Measurements from ENCODE around the gene LUZP1. TPM values are rescaled to one million over a fixed set of nuclear protein-coding genes. Genes with fewer than 3 reads are reported as not detected.

LUZP1 gene
- total and polyA plus RNA-seq, 8 donors: 22.9 to 32.5 (median 29.8) TPM

- Histone ChIP-seq H3K27ac (no peak overlapping the region), H3K27me3 (no peaks in the 10 kb centered on the region), H3K4me3 (no peak overlapping the region), H3K4me1 (no peaks in the 10 kb centered on the region), H3K36me3 (peaks cover 0 to 74% of the 10 kb centered on the region in 2 donors), H3K9me3 (no peaks in the 10 kb centered on the region)
- ATAC-seq (no peak), DNase-seq (no peak)
- intact Hi-C loops (cut with DNase I): no loop called here
- no peak for TF ChIP-seq CTCF (IDR thresholded peaks at IDR 0.05)
Measured at GRCh38 chr1:23062271-23062670, 106.4 kb downstream of the LUZP1 start.

DNA sequence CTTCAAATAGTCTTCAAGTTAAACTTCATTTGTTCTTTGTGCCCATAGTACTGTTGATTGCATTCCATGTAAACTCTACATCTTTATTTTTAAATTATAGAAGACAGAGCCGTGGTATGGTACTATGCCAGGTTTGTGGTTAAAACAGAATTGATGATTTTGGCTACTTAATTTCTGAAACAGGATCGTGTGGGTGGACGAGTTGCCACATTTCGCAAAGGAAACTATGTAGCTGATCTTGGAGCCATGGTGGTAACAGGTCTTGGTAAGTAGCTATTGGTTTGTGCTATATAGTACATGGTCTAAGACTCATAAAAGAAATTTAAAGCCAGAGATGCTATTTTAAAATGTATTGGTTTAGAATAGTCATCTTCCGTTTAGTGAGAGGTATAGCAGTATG, 111.4 kb downstream of the LUZP1 start:
- no peak overlapping the region for H3K27ac ChIP-seq
- TF ChIP-seq CTCF (IDR thresholded peaks at IDR 0.05): no peak
- H3K4me3 ChIP-seq: no peak overlapping the region
- H3K27me3 ChIP-seq: no peaks in the 10 kb centered on the region
- no peak for ATAC-seq
- DNase-seq: no peak
- H3K9me3 ChIP-seq: no peaks in the 10 kb centered on the region
- H3K36me3 ChIP-seq: peaks cover 0 to 78% of the 10 kb centered on the region in 2 donors
- intact Hi-C loops (cut with DNase I): no loop called here
- H3K4me1 ChIP-seq: no peaks in the 10 kb centered on the region

DNA sequence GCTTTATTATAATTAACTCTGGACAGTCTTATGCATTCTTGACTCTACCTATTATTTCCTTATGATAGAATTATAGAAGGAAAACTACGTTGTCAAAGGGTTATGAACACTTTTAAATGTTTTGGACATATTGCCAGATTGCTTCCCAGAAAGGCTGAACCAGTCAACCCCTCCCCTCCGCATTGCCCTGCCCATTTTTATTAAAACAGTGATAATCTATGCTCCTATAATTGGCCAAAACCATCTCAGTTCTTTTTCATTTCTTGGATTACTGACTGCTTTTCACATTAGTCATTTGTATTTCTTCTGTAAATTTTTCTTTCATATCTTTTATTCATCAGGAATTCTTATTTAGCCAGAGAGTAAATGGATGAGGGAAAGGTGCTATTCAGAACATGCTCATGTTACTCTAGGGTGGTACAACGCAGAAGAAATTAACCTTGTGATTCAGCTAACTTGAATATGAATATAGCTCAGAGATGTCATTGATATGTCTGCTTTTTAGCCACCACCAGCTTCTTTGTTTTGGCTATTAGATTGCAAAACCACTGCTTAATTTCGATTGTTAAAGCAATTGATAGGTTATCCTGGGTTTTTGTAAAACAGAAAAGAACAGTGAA, 117.3 kb downstream of the LUZP1 start:
- ATAC-seq (no peak), DNase-seq (no peak)
- Histone ChIP-seq H3K9me3 (no peaks in the 10 kb centered on the region), H3K4me1 (no peaks in the 10 kb centered on the region), H3K4me3 (no peak overlapping the region), H3K36me3 (peaks cover 0 to 37% of the 10 kb centered on the region in 2 donors), H3K27me3 (no peaks in the 10 kb centered on the region), H3K27ac (no peak overlapping the region)
- intact Hi-C loops (cut with DNase I): no loop called here
- TF ChIP-seq CTCF (IDR thresholded peaks at IDR 0.05): no peak

DNA sequence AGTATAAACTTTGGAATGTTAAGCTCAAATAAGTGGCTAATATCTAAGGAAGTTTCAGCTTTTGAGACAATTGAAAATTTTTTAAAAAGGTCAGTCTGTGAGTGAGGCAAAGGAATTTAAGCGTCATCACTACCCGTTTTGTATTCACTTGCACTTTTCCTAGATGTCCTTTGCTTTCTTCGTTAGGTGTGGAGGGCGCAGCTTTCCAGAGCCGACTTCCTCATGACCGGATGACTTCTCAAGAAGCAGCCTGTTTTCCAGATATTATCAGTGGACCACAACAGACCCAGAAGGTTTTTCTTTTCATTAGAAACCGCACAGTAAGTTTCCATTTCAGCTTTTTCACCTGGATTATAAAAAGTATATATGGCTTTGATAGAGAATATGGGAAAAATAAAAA, 118.5 kb downstream of the LUZP1 start:
- Histone ChIP-seq H3K4me1 (no peaks in the 10 kb centered on the region), H3K36me3 (peaks cover 0 to 30% of the 10 kb centered on the region in 2 donors), H3K9me3 (no peaks in the 10 kb centered on the region), H3K27me3 (no peaks in the 10 kb centered on the region), H3K4me3 (no peak overlapping the region), H3K27ac (no peak overlapping the region)
- no peak for TF ChIP-seq CTCF (IDR thresholded peaks at IDR 0.05)
- ATAC-seq: no peak
- intact Hi-C loops (cut with DNase I): no loop called here
- DNase-seq: no peak

DNA sequence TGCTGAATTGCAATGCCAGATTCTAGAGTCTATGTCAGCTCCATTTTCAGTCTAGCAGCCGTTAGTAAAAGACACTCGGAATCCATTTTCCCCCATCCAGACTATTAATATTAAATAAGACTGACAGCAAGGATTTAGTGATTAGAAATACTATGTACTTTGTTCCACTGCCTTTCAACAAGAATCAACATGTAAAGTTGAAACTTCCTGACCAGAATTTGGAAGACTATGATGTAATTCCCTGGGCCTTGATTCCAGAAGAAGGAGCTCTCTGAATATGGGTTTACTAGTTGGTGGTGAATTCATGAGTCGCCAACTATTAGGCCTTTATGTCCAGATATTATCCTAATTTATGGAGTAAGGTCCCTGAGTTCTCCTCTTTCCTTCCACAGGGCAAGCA, 124.6 kb downstream of the LUZP1 start:
- no peak for TF ChIP-seq CTCF (IDR thresholded peaks at IDR 0.05)
- intact Hi-C loops (cut with DNase I): no loop called here
- Histone ChIP-seq H3K9me3 (no peaks in the 10 kb centered on the region), H3K27ac (no peak overlapping the region), H3K4me1 (no peaks in the 10 kb centered on the region), H3K36me3 (no peaks in the 10 kb centered on the region), H3K4me3 (no peak overlapping the region), H3K27me3 (no peaks in the 10 kb centered on the region)
- no peak for DNase-seq
- ATAC-seq: no peak

Measured in left lung (tissue), 10 donors.